Neural progenitor cell (in vitro differentiated cells): ENCODE data around the gene TSPYL2.

Experiments
- EZH2 ChIP-seq: fragments of 200-600 bp; sonication (generic); IDR thresholded peaks from 2 replicates; pipeline ENCODE4 v1.6.1; 2017; ENCODE audit warnings: antibody characterized with exemption, mild to moderate bottlenecking, moderate library complexity
- EZH2phosphoT487 ChIP-seq: fragments of 200-600 bp; sonication (generic); IDR thresholded peaks from 2 replicates; pipeline ENCODE4 v1.6.1; 2017; ENCODE audit warnings: antibody characterized with exemption
- TF ChIP-seq, protein P1 (sequence below): fragments of 200-600 bp; sonication (generic); IDR thresholded peaks from 2 replicates; pipeline ENCODE4 v1.5.1; 2017; ENCODE audit warnings: antibody characterized with exemption, mild to moderate bottlenecking

DNA sequence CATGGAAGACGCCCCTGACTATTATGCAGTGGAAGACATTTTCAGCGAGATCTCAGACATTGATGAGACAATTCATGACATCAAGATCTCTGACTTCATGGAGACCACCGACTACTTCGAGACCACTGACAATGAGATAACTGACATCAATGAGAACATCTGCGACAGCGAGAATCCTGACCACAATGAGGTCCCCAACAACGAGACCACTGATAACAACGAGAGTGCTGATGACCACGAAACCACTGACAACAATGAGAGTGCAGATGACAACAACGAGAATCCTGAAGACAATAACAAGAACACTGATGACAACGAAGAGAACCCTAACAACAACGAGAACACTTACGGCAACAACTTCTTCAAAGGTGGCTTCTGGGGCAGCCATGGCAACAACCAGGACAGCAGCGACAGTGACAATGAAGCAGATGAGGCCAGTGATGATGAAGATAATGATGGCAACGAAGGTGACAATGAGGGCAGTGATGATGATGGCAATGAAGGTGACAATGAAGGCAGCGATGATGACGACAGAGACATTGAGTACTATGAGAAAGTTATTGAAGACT is 3.6 kb downstream of the TSPYL2 start:
- TF ChIP-seq EZH2 (no peak), EZH2phosphoT487 (no peak)
- TF ChIP-seq, protein P1, sequence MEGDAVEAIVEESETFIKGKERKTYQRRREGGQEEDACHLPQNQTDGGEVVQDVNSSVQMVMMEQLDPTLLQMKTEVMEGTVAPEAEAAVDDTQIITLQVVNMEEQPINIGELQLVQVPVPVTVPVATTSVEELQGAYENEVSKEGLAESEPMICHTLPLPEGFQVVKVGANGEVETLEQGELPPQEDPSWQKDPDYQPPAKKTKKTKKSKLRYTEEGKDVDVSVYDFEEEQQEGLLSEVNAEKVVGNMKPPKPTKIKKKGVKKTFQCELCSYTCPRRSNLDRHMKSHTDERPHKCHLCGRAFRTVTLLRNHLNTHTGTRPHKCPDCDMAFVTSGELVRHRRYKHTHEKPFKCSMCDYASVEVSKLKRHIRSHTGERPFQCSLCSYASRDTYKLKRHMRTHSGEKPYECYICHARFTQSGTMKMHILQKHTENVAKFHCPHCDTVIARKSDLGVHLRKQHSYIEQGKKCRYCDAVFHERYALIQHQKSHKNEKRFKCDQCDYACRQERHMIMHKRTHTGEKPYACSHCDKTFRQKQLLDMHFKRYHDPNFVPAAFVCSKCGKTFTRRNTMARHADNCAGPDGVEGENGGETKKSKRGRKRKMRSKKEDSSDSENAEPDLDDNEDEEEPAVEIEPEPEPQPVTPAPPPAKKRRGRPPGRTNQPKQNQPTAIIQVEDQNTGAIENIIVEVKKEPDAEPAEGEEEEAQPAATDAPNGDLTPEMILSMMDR: no peak
